ENCODE results near the gene DGCR2. TPM values are rescaled to one million over a fixed set of nuclear protein-coding genes. Genes with fewer than 3 reads are reported as not detected.

DGCR2 gene
- total RNA-seq, 1 donor from 2014 or later, result 50.0 TPM

DNA sequence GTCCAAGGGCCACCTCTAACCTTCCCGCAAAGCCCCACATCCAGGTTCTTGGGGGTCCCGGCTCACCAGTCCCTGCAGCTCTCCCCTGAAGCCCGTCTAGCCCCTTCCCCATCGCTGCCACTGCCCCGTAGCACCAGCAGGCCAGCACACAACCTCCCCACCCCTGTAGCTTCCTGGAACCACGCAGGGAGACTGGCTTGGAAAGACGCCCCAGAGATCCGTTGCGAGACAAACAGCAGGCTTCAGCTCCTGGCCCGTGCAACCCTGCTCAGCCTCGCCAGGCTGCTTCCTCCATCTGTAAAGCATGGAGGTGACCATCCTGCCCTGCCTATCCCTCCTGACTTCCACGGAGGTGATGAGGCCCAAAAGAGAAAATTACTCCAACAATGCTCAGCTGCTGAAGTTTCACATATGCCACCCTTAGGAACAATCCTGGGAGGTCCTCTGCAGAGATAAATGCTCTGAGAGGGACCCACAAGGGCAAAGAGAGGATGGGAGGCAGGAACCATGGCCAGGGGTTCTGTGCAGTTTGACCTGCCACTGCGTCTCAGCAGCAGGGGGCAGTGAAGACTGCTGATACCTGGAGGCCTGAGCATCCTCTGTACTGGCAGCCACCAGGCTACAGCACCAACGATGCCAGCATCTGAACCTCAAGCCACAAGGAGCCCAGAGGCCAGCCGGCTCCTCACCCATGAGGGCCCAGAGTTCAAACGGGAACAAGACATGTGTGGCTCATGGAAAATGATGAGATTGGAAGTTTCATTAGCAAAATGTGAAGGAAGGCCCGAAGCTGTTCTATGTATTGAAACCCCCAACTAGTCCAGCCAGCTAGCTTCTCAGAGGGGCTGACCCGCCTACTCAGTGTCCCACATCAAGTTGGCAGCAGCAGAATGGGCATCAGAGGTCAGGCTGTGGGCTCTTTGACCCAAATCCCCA lies 16.1 kb downstream of the DGCR2 start:
- no peak overlapping the region for H3K4me3 ChIP-seq (ENCODE audit: low read depth, low read length)
- no peak for DNase-seq (ENCODE audit: low read depth)
- no peaks in the 10 kb centered on the region for H3K27me3 ChIP-seq (ENCODE audit: control insufficient read depth, insufficient read depth, low read length)
- no peak for FAIRE-seq
- peaks cover 3% of the 10 kb centered on the region for H3K36me3 ChIP-seq (ENCODE audit: control insufficient read depth, insufficient read depth, low read length)
- TF ChIP-seq, protein P1, sequence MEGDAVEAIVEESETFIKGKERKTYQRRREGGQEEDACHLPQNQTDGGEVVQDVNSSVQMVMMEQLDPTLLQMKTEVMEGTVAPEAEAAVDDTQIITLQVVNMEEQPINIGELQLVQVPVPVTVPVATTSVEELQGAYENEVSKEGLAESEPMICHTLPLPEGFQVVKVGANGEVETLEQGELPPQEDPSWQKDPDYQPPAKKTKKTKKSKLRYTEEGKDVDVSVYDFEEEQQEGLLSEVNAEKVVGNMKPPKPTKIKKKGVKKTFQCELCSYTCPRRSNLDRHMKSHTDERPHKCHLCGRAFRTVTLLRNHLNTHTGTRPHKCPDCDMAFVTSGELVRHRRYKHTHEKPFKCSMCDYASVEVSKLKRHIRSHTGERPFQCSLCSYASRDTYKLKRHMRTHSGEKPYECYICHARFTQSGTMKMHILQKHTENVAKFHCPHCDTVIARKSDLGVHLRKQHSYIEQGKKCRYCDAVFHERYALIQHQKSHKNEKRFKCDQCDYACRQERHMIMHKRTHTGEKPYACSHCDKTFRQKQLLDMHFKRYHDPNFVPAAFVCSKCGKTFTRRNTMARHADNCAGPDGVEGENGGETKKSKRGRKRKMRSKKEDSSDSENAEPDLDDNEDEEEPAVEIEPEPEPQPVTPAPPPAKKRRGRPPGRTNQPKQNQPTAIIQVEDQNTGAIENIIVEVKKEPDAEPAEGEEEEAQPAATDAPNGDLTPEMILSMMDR (IDR thresholded peaks at IDR 0.05; ENCODE audit: insufficient read depth, low read length, severe bottlenecking), result peak; percentile 26

DNA sequence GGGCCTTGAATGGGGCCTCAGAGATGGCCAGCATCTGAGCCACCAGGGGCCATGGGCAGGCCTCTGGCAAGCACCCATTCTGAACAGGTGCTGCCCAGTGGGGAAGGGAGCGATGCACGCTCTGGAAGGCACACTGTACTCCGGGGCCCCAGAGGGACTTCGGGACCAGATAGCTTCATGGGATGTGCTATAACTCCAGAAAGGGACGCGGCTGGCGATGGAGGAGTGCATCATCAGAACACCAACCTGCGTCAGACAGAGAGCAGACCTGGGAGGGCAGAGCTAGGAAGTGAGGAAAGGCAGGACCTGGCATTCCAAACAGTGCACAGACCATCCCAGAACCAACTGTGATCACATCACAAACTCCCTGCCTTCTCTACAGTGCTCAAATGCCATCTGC lies 16.8 kb downstream of the DGCR2 start:
- TF ChIP-seq, protein P1 (IDR thresholded peaks at IDR 0.05; ENCODE audit: insufficient read depth, low read length, severe bottlenecking), result no peak
- FAIRE-seq, result no peak
- no peaks in the 10 kb centered on the region for H3K27me3 ChIP-seq (ENCODE audit: control insufficient read depth, insufficient read depth, low read length)
- H3K4me3 ChIP-seq (ENCODE audit: low read depth, low read length), result no peak overlapping the region
- DNase-seq (ENCODE audit: low read depth), result no peak
- peaks cover 3% of the 10 kb centered on the region for H3K36me3 ChIP-seq (ENCODE audit: control insufficient read depth, insufficient read depth, low read length)

DNA sequence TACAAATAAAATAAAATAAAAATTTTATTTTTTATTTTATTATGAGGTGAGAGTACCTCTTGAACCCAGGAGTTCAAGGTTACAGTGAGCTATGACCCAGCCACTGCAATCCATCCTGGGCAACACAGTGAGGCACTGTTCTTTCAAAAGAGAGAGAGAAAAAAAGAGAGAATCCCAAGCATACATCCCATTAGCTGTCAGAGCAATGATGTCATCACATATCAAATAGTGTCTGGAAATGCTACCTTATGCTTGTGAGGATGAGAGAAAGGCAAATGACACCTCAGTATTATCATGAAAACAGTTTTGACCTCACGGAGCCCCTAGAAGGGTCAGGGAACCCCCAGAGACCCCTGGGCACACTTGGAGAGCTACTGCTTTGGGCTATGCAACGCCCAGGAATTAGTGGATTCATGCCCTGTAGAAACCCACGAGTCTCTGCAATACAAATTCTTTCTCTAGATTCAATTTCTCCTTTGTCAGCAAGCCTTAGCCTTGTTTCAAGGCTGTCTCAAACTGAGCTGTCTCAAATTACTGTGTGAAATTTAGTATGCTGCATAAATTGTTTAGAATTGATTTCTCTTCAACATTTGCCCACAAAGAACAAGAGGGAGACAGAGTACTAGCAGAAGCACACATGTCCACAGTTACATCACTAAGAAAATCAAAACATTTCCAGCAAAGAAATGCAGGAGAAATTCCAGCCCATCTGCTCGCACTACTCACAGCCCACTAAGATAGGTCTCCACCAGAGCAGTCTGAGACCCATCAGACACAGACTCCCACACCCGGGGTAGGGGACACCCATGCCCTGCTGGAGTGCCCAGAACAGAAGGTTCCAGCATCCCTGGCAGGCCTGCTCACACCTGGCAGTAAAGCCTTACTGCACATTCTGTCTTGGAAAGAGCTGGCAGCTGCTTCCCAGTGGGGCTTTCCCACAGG lies 18.1 kb downstream of the DGCR2 start:
- TF ChIP-seq, protein P1 (IDR thresholded peaks at IDR 0.05; ENCODE audit: insufficient read depth, low read length, severe bottlenecking), result no peak
- FAIRE-seq (no peak), DNase-seq (ENCODE audit: low read depth) (peak; percentile 29)
- Histone ChIP-seq H3K4me3 (ENCODE audit: low read depth, low read length) (no peak overlapping the region), H3K27me3 (ENCODE audit: control insufficient read depth, insufficient read depth, low read length) (no peaks in the 10 kb centered on the region), H3K36me3 (ENCODE audit: control insufficient read depth, insufficient read depth, low read length) (peaks cover 3% of the 10 kb centered on the region)

DNA sequence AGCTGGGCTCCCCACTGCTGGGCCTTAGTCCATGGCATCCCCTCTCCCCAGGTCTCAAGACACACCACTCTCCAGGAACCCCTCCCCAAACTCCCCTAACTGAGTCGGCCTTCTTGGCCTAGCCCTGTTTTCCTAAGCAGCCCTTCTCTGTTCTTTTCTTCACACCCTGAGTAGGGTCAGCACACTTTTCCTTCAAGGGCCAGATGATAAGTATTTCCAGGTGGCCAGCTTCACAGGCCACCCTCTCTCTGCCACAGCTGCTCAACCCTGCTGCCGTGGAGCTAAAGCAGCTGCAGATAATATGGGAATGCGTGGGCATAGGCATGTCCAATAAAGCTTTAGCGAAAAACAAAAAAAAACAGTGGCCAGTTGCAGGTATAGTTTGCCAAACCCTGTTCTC lies 24.1 kb downstream of the DGCR2 start:
- no peak for FAIRE-seq
- Histone ChIP-seq H3K4me3 (ENCODE audit: low read depth, low read length) (no peak overlapping the region), H3K36me3 (ENCODE audit: control insufficient read depth, insufficient read depth, low read length) (no peaks in the 10 kb centered on the region), H3K27me3 (ENCODE audit: control insufficient read depth, insufficient read depth, low read length) (no peaks in the 10 kb centered on the region)
- TF ChIP-seq, protein P1 (IDR thresholded peaks at IDR 0.05; ENCODE audit: insufficient read depth, low read length, severe bottlenecking), result no peak
- DNase-seq (ENCODE audit: low read depth), result no peak

DNA sequence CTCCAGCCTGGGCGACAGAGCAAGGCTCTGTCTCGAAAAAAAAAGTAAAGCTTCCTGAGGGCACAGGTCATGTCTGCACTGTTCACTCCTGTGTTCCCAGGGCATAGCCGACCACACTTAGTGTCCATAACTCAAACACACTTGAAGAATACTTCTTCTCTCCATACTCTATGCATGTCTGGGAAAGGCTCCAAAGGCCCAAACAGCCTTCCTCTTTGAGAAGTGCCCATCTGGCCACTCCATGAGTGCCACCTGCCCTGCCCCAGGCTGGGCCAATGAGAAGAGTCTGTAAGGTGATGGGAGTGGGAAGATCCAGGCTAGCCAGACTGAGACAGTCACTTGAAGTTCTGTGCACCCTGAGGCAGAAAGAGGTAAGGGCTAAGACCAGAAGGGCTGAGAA lies 24.7 kb downstream of the DGCR2 start:
- DNase-seq (ENCODE audit: low read depth) (no peak), FAIRE-seq (no peak)
- Histone ChIP-seq H3K27me3 (ENCODE audit: control insufficient read depth, insufficient read depth, low read length) (no peaks in the 10 kb centered on the region), H3K4me3 (ENCODE audit: low read depth, low read length) (no peak overlapping the region), H3K36me3 (ENCODE audit: control insufficient read depth, insufficient read depth, low read length) (no peaks in the 10 kb centered on the region)
- TF ChIP-seq, protein P1 (IDR thresholded peaks at IDR 0.05; ENCODE audit: insufficient read depth, low read length, severe bottlenecking), result no peak

Measured in bronchial epithelial cell (primary cell).